WI38 (cell line): ENCODE data around the gene SCARB1.

Experiments used
- H3K4me3 ChIP-seq: 2 replicates; pipeline ENCODE4 v1.5.1; 2011; ENCODE audit warnings: low read depth, mild to moderate bottlenecking, control low read depth, low read length
- CTCF ChIP-seq: IDR thresholded peaks from 2 replicates; pipeline ENCODE4 v1.5.1; 2012; ENCODE audit warnings: low read depth, mild to moderate bottlenecking, control low read depth, low read length

The SCARB1 gene

DNA sequence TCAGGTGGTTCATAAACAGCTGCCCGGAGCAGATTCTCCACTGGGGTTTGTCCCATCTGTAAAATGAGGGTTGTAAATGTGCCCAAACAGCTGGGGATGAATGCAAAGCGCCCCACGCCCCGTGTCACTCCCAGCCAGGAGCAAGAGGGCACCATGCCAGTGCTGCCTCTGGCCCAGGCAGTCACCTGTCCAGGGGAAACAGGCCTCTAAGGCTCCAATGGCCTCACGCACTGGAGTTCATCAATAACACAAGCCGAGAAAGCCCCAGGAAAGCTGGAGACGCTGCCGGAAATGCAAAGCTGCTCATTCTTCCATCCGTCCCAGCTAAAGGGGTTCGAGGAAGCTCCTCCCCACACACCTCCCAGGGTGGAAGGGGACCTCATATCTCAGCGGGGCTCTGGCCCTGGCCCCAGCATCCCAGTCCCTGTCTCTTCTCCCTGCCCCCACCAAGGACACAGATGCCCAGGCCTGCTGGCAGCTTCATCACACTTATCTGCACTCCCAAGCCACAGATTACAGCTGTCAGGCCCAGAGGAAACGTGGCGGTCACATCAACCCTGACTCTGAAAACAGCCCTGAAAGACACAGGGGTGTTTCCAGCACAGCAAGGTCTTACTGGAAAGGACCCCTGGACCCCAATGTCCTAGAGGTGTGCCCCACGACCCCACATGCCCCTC lies 21.5 kb downstream of the SCARB1 start:
- no peak overlapping the region for H3K4me3 ChIP-seq
- TF ChIP-seq CTCF = no peak

- H3K4me3 ChIP-seq = no peak overlapping the region
- no peak for TF ChIP-seq CTCF
Measured at GRCh38 chr12:124841558-124841945, 22.1 kb downstream of the SCARB1 start.

- H3K4me3 ChIP-seq = no peak overlapping the region
- no peak for TF ChIP-seq CTCF
Measured at GRCh38 chr12:124837958-124838803, 25.5 kb downstream of the SCARB1 start.

DNA sequence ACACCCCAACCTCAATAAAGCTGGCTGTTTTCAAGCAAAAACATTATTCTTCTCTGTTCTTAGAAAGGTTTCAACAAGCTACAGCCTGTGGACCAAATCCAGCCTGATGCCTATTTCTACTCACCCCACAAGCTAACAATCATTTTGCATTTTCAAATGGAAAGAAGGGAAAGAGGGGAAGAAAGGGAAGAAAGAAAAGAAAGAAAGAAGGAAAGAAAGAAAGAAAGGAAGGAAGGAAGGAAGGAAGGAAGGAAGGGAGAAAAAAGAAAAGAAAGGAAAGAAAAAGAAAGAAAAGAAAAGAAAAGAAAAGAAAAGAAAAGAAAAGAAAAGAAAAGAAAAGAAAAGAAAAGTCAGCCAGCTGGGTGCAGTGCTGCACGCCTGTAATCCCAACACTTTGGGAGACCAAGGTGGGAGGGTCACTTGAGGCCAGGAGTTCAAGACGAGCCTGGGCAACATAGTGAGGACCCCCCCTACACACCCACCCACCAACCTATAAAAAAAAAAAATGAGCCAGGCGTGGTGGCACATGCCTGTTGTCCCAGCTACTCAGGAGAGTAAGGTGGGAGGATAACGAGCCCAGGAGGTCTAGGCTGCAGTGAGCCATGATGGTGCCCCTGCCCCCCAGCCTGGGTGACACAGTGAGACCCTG lies 26.3 kb downstream of the SCARB1 start:
- no peak overlapping the region for H3K4me3 ChIP-seq
- no peak for TF ChIP-seq CTCF

- no peak for TF ChIP-seq CTCF
- no peak overlapping the region for H3K4me3 ChIP-seq
Measured at GRCh38 chr12:124836759-124837158, 26.9 kb downstream of the SCARB1 start.

GRCh38 chr12:124835656-124836410 lies 27.8 kb downstream of the SCARB1 start:
- H3K4me3 ChIP-seq = no peak overlapping the region
- no peak for TF ChIP-seq CTCF
